ENCODE results near the gene CR1. TPM values are rescaled to one million over a fixed set of nuclear protein-coding genes. Genes with fewer than 3 reads are reported as not detected.

The CR1 gene
- total and polyA plus RNA-seq, 9 of the 15 experiments (the other 6 are each of a cell fraction or from before 2014, with no cell fraction given) = 0.07 to 0.47 (median 0.18) TPM

DNA sequence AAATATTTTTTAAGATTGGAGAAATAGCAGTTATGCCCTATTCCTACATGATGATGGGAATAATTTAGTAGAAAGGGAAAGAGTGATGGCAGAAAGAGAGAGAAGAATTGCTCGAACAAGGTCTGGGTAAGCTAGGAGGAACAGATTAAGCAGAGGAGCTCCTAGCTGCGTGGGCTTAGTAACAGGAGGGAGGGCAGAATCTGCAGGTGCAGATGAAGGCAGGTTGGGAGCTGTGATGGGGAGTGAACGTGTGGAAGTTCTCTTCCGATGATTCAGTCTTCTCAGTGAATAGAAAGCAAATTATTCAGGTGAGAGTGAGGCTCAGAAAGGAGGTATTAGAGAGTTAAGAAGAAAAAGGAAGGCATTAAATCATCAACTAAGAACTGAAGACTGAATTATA, 8.3 kb upstream of the CR1 start:
- DNase-seq (ENCODE audit: extremely low read depth in 1 of 4, low spot score in 3 of 4) = no peak
- FAIRE-seq = no peak
- Histone ChIP-seq H3K4me3 (no peak overlapping the region), H3K9me1 (ENCODE audit: control insufficient read depth, insufficient read depth, low read length) (no peaks in the 10 kb centered on the region), H4K20me1 (replicated peaks; ENCODE audit: control insufficient read depth, insufficient read depth, low read length) (no peaks in the 10 kb centered on the region), H3K9me3 (replicated peaks; ENCODE audit: control insufficient read depth, insufficient read depth, low read depth, low read length) (no peaks in the 10 kb centered on the region), H3K9ac (ENCODE audit: insufficient read depth in 1 of 2, low read depth in 2 of 2, low read length in 2 of 2) (no peak overlapping the region), H3K36me3 (ENCODE audit: control insufficient read depth, insufficient read depth, low read length) (no peaks in the 10 kb centered on the region), H3K4me1 (replicated peaks in 1 of 2; ENCODE audit: control insufficient read depth in 2 of 2, insufficient read depth in 2 of 2, low read length in 2 of 2) (no peaks in the 10 kb centered on the region), H3K79me2 (ENCODE audit: control insufficient read depth, insufficient read depth, low read length) (no peaks in the 10 kb centered on the region), H3K27me3 (ENCODE audit: control insufficient read depth in 2 of 2, insufficient read depth in 2 of 2, low read length in 2 of 2) (no peaks in the 10 kb centered on the region), H3K27ac (ENCODE audit: extremely low read depth, low read depth, low read length) (no peak overlapping the region), H3K4me2 (ENCODE audit: insufficient read depth, low read length) (no peak overlapping the region), H2AFZ (ENCODE audit: low read depth, low read length) (peak overlapping the region; percentile 29)
- CTCF ChIA-PET (ENCODE audit: low intra/inter-chr PET ratio) = no interaction called here
- no TSS peak for BruUV-seq (replicated peaks)
- intact Hi-C loops (cut with micrococcal nuclease) (no loop called here), in situ Hi-C loops (cut with MboI) (no loop called here)
- POLR2A ChIA-PET = interaction anchor here (0.7 kb wide), 1 partner anchor 12 kb away, joined by 3 read pairs; no protein-coding TSS in a partner anchor
- WGBS (ENCODE audit: insufficient coverage, low coverage, missing lambda C conversion rate) = 26% methylated on average over 4 of the region's 4 CpGs
- ATAC-seq = no peak
- TF ChIP-seq POLR2H (tag; IDR thresholded peaks at IDR 0.05; ENCODE audit: low read depth) (no peak), BRCA1 (IDR thresholded peaks at IDR 0.05) (no peak), BRCA1 (CRISPR knock-in tag; IDR thresholded peaks at IDR 0.05) (no peak), SNRNP70 (optimal IDR thresholded peaks at IDR 0.05; ENCODE audit: low read depth, low read length) (no peak), ETV6 (IDR thresholded peaks at IDR 0.05; ENCODE audit: borderline replicate concordance in 1 of 2, low read depth in 2 of 2, low read length in 1 of 2) (no peak), ETV6 (CRISPR knock-in tag; IDR thresholded peaks at IDR 0.05; ENCODE audit: borderline replicate concordance) (no peak), BRD9 (IDR thresholded peaks at IDR 0.05; ENCODE audit: low read depth, partially characterized antibody) (no peak)
- TF ChIP-seq, protein P1, sequence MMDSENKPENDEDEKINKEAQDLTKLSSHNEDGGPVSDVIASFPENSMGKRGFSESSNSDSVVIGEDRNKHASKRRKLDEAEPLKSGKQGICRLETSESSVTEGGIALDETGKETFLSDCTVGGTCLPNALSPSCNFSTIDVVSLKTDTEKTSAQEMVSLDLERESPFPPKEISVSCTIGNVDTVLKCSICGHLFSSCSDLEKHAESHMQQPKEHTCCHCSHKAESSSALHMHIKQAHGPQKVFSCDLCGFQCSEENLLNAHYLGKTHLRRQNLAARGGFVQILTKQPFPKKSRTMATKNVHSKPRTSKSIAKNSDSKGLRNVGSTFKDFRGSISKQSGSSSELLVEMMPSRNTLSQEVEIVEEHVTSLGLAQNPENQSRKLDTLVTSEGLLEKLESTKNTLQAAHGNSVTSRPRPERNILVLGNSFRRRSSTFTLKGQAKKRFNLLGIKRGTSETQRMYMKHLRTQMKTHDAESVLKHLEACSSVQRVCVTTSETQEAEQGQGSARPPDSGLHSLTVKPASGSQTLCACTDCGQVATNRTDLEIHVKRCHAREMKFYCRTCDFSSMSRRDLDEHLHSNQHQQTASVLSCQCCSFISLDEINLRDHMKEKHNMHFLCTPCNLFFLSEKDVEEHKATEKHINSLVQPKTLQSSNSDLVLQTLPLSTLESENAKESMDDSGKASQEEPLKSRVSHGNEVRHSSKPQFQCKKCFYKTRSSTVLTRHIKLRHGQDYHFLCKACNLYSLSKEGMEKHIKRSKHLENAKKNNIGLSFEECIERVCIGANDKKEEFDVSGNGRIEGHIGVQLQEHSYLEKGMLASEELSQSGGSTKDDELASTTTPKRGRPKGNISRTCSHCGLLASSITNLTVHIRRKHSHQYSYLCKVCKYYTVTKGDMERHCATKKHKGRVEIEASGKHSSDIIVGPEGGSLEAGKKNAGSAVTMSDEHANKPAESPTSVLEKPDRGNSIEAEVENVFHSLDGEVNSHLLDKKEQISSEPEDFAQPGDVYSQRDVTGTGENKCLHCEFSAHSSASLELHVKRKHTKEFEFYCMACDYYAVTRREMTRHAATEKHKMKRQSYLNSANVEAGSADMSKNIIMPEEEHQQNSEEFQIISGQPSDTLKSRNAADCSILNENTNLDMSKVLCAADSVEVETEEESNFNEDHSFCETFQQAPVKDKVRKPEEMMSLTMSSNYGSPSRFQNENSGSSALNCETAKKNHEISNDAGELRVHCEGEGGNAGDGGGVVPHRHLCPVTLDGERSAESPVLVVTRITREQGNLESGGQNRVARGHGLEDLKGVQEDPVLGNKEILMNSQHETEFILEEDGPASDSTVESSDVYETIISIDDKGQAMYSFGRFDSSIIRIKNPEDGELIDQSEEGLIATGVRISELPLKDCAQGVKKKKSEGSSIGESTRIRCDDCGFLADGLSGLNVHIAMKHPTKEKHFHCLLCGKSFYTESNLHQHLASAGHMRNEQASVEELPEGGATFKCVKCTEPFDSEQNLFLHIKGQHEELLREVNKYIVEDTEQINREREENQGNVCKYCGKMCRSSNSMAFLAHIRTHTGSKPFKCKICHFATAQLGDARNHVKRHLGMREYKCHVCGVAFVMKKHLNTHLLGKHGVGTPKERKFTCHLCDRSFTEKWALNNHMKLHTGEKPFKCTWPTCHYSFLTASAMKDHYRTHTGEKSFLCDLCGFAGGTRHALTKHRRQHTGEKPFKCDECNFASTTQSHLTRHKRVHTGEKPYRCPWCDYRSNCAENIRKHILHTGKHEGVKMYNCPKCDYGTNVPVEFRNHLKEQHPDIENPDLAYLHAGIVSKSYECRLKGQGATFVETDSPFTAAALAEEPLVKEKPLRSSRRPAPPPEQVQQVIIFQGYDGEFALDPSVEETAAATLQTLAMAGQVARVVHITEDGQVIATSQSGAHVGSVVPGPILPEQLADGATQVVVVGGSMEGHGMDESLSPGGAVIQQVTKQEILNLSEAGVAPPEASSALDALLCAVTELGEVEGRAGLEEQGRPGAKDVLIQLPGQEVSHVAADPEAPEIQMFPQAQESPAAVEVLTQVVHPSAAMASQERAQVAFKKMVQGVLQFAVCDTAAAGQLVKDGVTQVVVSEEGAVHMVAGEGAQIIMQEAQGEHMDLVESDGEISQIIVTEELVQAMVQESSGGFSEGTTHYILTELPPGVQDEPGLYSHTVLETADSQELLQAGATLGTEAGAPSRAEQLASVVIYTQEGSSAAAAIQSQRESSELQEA (IDR thresholded peaks at IDR 0.05; ENCODE audit: low read depth) = no peak
